Measurements from ENCODE around the gene ANKRD23. TPM values are rescaled to one million over a fixed set of nuclear protein-coding genes. Genes with fewer than 3 reads are reported as not detected.
A peak's percentile ranks its signal among the peaks of the same experiment; 100 is the strongest.

ANKRD23 gene
- total and polyA plus RNA-seq, 2 of the 13 experiments (the other 11 are each of a cell fraction or from before 2014, with no cell fraction given), result 1.5 to 1.6 TPM

DNA sequence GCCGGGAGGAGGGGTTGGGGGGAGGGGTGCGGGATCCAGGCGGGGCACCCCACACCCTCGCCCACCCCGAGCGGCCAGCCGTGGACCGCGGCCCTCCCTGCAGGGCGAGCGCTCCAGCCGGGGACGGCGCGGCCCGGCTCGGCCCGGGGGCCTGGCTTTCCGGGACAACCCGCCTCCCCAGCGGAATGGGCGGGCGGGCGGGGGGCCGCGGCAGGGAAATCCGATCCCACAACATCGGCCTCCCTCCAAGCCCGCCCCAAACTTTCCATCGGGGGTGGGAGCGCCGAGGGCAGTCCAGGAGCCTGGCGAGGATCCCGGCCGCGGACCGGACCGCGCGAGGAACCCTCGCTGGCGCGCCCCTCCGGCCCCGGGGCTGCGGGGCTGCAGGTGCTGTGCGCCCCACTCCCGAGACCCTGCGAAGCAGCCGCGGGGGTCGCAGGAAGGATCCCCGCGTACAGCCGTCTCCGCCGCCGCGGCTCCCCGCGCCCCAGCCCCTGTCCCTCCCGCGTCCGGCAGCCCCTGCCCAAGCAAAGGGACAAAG, 25.5 kb upstream of the ANKRD23 start:
- DNase-seq (ENCODE audit: low spot score) (peak; percentile 48), FAIRE-seq (no peak), ATAC-seq (peak; percentile 34)
- peak overlapping the region; percentile 98 for H3K9ac ChIP-seq (ENCODE audit: insufficient read depth, low read depth, low read length)
- intact Hi-C loops (cut with micrococcal nuclease; ENCODE audit: unreplicated experiment), result no loop called here
- H3K4me3 ChIP-seq (replicated peaks in 1 of 3; ENCODE audit: insufficient read depth in 1 of 3, low read depth in 2 of 3, low read length in 3 of 3), result peak overlapping the region; percentile 81 to 100 (median 93)
- H2AFZ ChIP-seq (ENCODE audit: low read length), result no peak overlapping the region
- no TSS peak for BruUV-seq (replicated peaks)
- CTCF ChIA-PET (ENCODE audit: low intra/inter-chr PET ratio, low total read pairs), result interaction anchor here (2.0 kb wide), 1 partner anchor 11 kb away, joined by 17 read pairs; the partner anchor contains the start of gene ANKRD39
- H4K20me1 ChIP-seq (ENCODE audit: insufficient read depth, low read length), result no peaks in the 10 kb centered on the region
- peaks cover 5 to 28% of the 10 kb centered on the region in 2 experiments for H3K27me3 ChIP-seq (ENCODE audit: control insufficient read depth in 1 of 2, insufficient read depth in 2 of 2, low read length in 2 of 2)
- peaks cover 23% of the 10 kb centered on the region for H3K79me2 ChIP-seq (ENCODE audit: insufficient read depth, low read length)
- POLR2A ChIA-PET, result interaction anchor here (1.2 to 5.9 kb wide), 6 partner anchors 11 to 81 kb away, joined by 3 to 152 read pairs (median 7); partner anchors contain the start of gene ANKRD39
- peaks cover 25 to 30% of the 10 kb centered on the region in 2 experiments for H3K36me3 ChIP-seq (replicated peaks in 1 of 2; ENCODE audit: control insufficient read depth in 1 of 2, insufficient read depth in 2 of 2, low read length in 2 of 2)
- H3K4me1 ChIP-seq (ENCODE audit: insufficient read depth, low read length), result peaks cover 35% of the 10 kb centered on the region
- no peaks in the 10 kb centered on the region for H3K9me3 ChIP-seq (ENCODE audit: low read length)
- 0% methylated on average over 1 of the region's 64 CpGs for WGBS (ENCODE audit: low lambda C conversion rate)
- peak overlapping the region; percentile 96 for H3K27ac ChIP-seq (ENCODE audit: extremely low read length, insufficient read depth, low read length)
- in situ Hi-C loops (cut with HindIII; ENCODE audit: extremely low pct_ligation_motif_present, low pct_unique_long_range_greater_than_20kb), result no loop called here
- H3K4me2 ChIP-seq (ENCODE audit: low read depth, low read length), result peak overlapping the region; percentile 92
- no peak for TF ChIP-seq NFE2L1 (CRISPR knock-in tag; IDR thresholded peaks at IDR 0.05; ENCODE audit: borderline replicate concordance)
- TF ChIP-seq E2F1 (CRISPR knock-in tag; IDR thresholded peaks at IDR 0.05), result no peak
- no peak for TF ChIP-seq ZFP62 (CRISPR knock-in tag; IDR thresholded peaks at IDR 0.05)
- TF ChIP-seq ZNF354B (CRISPR knock-in tag; IDR thresholded peaks at IDR 0.05), result no peak
- TF ChIP-seq ZNF598 (CRISPR knock-in tag; IDR thresholded peaks at IDR 0.05; ENCODE audit: borderline replicate concordance), result 0 out of 2 replicates have a peak, but pooled peaks have one; percentile 26
- no peak for TF ChIP-seq GLMP (CRISPR knock-in tag; IDR thresholded peaks at IDR 0.05; ENCODE audit: borderline replicate concordance)
- no peak for TF ChIP-seq NPAS2 (CRISPR knock-in tag; IDR thresholded peaks at IDR 0.05; ENCODE audit: borderline replicate concordance)
- TF ChIP-seq ZNF589 (CRISPR knock-in tag; conservative IDR thresholded peaks at IDR 0.05), result no peak
- peak; percentile 1 for TF ChIP-seq AGO2 (optimal IDR thresholded peaks at IDR 0.05; ENCODE audit: low read depth, low read length)
- TF ChIP-seq KDM1A (CRISPR knock-in tag; IDR thresholded peaks at IDR 0.05), result no peak
- TF ChIP-seq, protein P1, sequence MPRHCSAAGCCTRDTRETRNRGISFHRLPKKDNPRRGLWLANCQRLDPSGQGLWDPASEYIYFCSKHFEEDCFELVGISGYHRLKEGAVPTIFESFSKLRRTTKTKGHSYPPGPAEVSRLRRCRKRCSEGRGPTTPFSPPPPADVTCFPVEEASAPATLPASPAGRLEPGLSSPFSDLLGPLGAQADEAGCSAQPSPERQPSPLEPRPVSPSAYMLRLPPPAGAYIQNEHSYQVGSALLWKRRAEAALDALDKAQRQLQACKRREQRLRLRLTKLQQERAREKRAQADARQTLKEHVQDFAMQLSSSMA (CRISPR knock-in tag; IDR thresholded peaks at IDR 0.05), result no peak
- TF ChIP-seq NR3C1 (CRISPR knock-in tag; IDR thresholded peaks at IDR 0.05), result no peak
- no peak for TF ChIP-seq ZNF441 (CRISPR knock-in tag; IDR thresholded peaks at IDR 0.05; ENCODE audit: borderline replicate concordance)
- no peak for TF ChIP-seq TOPORS (CRISPR knock-in tag; IDR thresholded peaks at IDR 0.05)
- TF ChIP-seq ZNF83 (CRISPR knock-in tag; IDR thresholded peaks at IDR 0.05; ENCODE audit: borderline replicate concordance), result no peak
- no peak for TF ChIP-seq TCF7 (IDR thresholded peaks at IDR 0.05; ENCODE audit: low read depth)
- TF ChIP-seq ELF4 (CRISPR knock-in tag; IDR thresholded peaks at IDR 0.05; ENCODE audit: borderline replicate concordance), result no peak
- TF ChIP-seq ZNF124 (CRISPR knock-in tag; IDR thresholded peaks at IDR 0.05), result no peak; the same call in 1 of the 2 replicates
- TF ChIP-seq TBP (CRISPR knock-in tag; IDR thresholded peaks at IDR 0.05), result no peak
- no peak for TF ChIP-seq CREB1 (IDR thresholded peaks at IDR 0.05)
- TF ChIP-seq CREB1 (CRISPR knock-in tag; IDR thresholded peaks at IDR 0.05), result no peak
- TF ChIP-seq ZBTB39 (CRISPR knock-in tag; IDR thresholded peaks at IDR 0.05), result no peak

Measured in HepG2 (cell line).